ENCODE data around the gene TRIM17.
"Not testable (repeated sequence)": the region's sequence is repeated elsewhere in the genome, so short reads cannot be mapped to it uniquely, and the experiment has no call there.

TRIM17 gene

GRCh38 chr1:228440761-228441500 lies 24.3 kb upstream of the TRIM17 start:
- CTCF ChIA-PET = interaction anchor here (0.7 to 1.2 kb wide), 2 partner anchors 9 to 15 kb away, joined by 3 read pairs; no protein-coding TSS in a partner anchor
- POLR2A ChIA-PET = no interaction called here
- DNase-seq (ENCODE audit: extremely low spot score) = no peak
- TF ChIP-seq CTCF (IDR thresholded peaks at IDR 0.05; ENCODE audit: control extremely low read depth, extremely low read depth, low read depth, missing control alignments) = no peak

GRCh38 chr1:228438266-228438665 lies 21.6 kb upstream of the TRIM17 start:
- TF ChIP-seq CTCF (IDR thresholded peaks at IDR 0.05; ENCODE audit: control extremely low read depth, extremely low read depth, low read depth, missing control alignments) = no peak
- CTCF ChIA-PET = no interaction called here
- POLR2A ChIA-PET = no interaction called here

GRCh38 chr1:228437424-228437962 lies 20.8 kb upstream of the TRIM17 start:
- POLR2A ChIA-PET = no interaction called here
- CTCF ChIA-PET = no interaction called here
- TF ChIP-seq CTCF (IDR thresholded peaks at IDR 0.05; ENCODE audit: control extremely low read depth, extremely low read depth, low read depth, missing control alignments) = no peak
- no peak for DNase-seq (ENCODE audit: extremely low spot score)

More at GRCh38 chr1:228438266-228438665, 21.6 kb upstream of the TRIM17 start:
- DNase-seq (ENCODE audit: extremely low spot score) = no peak

GRCh38 chr1:228434689-228435088 lies 18.0 kb upstream of the TRIM17 start:
- no peak for DNase-seq (ENCODE audit: extremely low spot score)
- TF ChIP-seq CTCF (IDR thresholded peaks at IDR 0.05; ENCODE audit: control extremely low read depth, extremely low read depth, low read depth, missing control alignments) = no peak
- ChIA-PET CTCF (interaction anchor here (1.1 kb wide), 1 partner anchor 10 kb away, joined by 4 read pairs; a partner anchor contains a TSS), POLR2A (no interaction called here)

DNA sequence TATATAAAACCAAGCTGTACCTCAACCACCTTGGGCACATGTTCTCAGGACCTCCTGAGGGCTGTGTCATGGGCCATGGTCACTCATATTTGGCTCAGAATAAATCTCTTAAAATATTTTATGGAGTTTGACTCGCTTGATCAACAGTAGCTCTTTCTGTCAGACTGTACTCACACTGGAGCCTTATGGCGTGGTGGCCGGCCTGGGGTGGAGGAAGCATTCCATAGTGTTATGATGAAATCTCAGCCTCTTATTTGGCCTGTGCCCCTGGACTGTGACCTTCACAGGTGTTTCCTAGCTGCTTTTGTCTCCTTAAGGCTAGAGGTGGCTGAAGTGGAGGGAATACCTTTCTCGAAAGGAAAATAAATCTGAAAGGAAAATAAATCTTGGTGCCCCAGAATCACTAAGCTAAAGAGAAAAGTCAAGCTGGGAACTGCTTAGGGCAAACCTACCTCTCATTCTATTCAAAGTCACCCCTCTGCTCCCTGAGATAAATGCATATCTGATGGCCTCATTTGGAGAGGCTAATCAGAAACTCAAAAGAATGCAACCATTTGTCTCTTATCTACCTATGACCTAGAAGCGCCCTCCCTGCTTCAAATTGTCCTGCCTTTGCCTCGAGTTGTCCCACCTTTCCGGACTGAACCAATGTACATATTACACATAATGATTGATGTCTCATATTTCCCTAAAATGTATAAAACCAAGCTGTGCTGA lies 16.8 kb upstream of the TRIM17 start:
- CTCF ChIA-PET = interaction anchor here (1.1 to 1.4 kb wide), 2 partner anchors 12 to 41 kb away, joined by 3 to 4 read pairs; no protein-coding TSS in a partner anchor
- DNase-seq (ENCODE audit: extremely low spot score); POLR2A ChIA-PET: not testable (repeated sequence)

DNA sequence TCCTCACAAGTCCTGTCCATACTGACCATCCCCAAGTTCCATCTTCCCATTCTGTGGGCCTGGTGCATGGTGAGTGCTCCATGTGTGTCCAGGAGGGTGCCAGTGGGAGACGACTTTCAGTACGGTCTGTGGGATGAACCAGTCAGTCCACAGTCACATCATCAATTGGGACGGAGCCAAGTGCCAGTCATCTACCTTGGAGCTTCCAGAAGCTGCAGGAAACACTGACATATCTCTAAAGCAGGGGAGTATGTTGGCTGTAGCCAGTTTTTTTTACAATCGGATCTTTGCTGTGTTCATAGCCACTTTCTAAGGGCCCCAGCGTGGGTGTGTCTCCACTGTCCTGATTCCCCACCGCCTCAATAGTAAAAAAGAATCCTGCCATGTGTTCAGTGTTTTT lies 13.6 kb upstream of the TRIM17 start:
- CTCF ChIA-PET = no interaction called here
- POLR2A ChIA-PET = no interaction called here
- TF ChIP-seq CTCF (IDR thresholded peaks at IDR 0.05; ENCODE audit: control extremely low read depth, extremely low read depth, low read depth, missing control alignments) = no peak
- no peak for DNase-seq (ENCODE audit: extremely low spot score)

GRCh38 chr1:228429698-228430097 lies 13.0 kb upstream of the TRIM17 start:
- no peak for TF ChIP-seq CTCF (IDR thresholded peaks at IDR 0.05; ENCODE audit: control extremely low read depth, extremely low read depth, low read depth, missing control alignments)
- DNase-seq (ENCODE audit: extremely low spot score) = no peak
- POLR2A ChIA-PET = no interaction called here
- CTCF ChIA-PET = no interaction called here

All from GM10248 (cell line).